ENCODE measurements around the gene PDGFD.

PDGFD gene

GRCh38 chr11:103947546-103947919, 216.4 kb downstream of the PDGFD start:
- no peak overlapping the region for H3K4me3 ChIP-seq (ENCODE audit: low read length)
- peak; percentile 38 for DNase-seq (ENCODE audit: low read depth)
- TF ChIP-seq CTCF (IDR thresholded peaks at IDR 0.05; ENCODE audit: insufficient read depth, low read depth, low read length, missing control alignments), result no peak

GRCh38 chr11:103946793-103947545, 217.0 kb downstream of the PDGFD start:
- H3K4me3 ChIP-seq (ENCODE audit: low read length), result no peak overlapping the region
- DNase-seq (ENCODE audit: low read depth), result no peak
- TF ChIP-seq CTCF (IDR thresholded peaks at IDR 0.05; ENCODE audit: insufficient read depth, low read depth, low read length, missing control alignments), result no peak

GRCh38 chr11:103944251-103944940, 219.6 kb downstream of the PDGFD start:
- no peak for DNase-seq (ENCODE audit: low read depth)

GRCh38 chr11:103942646-103943045, 221.3 kb downstream of the PDGFD start:
- no peak for DNase-seq (ENCODE audit: low read depth)
- TF ChIP-seq CTCF (IDR thresholded peaks at IDR 0.05; ENCODE audit: insufficient read depth, low read depth, low read length, missing control alignments), result no peak
- no peak overlapping the region for H3K4me3 ChIP-seq (ENCODE audit: low read length)

More at GRCh38 chr11:103944251-103944940, 219.6 kb downstream of the PDGFD start:
- no peak for TF ChIP-seq CTCF (IDR thresholded peaks at IDR 0.05; ENCODE audit: insufficient read depth, low read depth, low read length, missing control alignments)
- H3K4me3 ChIP-seq (ENCODE audit: low read length), result no peak overlapping the region

GRCh38 chr11:103940551-103940950, 223.4 kb downstream of the PDGFD start:
- no peak overlapping the region for H3K4me3 ChIP-seq (ENCODE audit: low read length)
- DNase-seq (ENCODE audit: low read depth), result peak; percentile 75
- no peak for TF ChIP-seq CTCF (IDR thresholded peaks at IDR 0.05; ENCODE audit: insufficient read depth, low read depth, low read length, missing control alignments)

GRCh38 chr11:103939694-103940093, 224.3 kb downstream of the PDGFD start:
- no peak overlapping the region for H3K4me3 ChIP-seq (ENCODE audit: low read length)
- TF ChIP-seq CTCF (IDR thresholded peaks at IDR 0.05; ENCODE audit: insufficient read depth, low read depth, low read length, missing control alignments), result no peak
- DNase-seq (ENCODE audit: low read depth), result no peak

All from epithelial cell of esophagus (primary cell).